ENCODE measurements around the gene LTF. TPM values are rescaled to one million over a fixed set of nuclear protein-coding genes. Genes with fewer than 3 reads are reported as not detected.

Gene LTF
- total RNA-seq, 1 donor from 2014 or later: not detected

- H3K4me1 Mint-ChIP-seq: no peaks in the 10 kb centered on the region
- H3K4me3 Mint-ChIP-seq: no peak overlapping the region
- DNase-seq (ENCODE audit: low read depth, low spot score): no peak
- TF ChIP-seq CTCF (conservative IDR thresholded peaks at IDR 0.05): no peak
- H3K27me3 Mint-ChIP-seq (ENCODE audit: low read depth): peaks cover 5% of the 10 kb centered on the region
- H3K9me3 Mint-ChIP-seq: peaks cover 2% of the 10 kb centered on the region
- no peak overlapping the region for H3K27ac Mint-ChIP-seq (ENCODE audit: unreplicated experiment)
- no peaks in the 10 kb centered on the region for H3K36me3 Mint-ChIP-seq (ENCODE audit: low read depth)
These were observed 1.6 kb upstream of the LTF start for GRCh38 chr3:46466273-46466672.

GRCh38 chr3:46465196-46465520 is 453 bp upstream of the LTF start:
- H3K27me3 Mint-ChIP-seq (ENCODE audit: low read depth): peaks cover 5% of the 10 kb centered on the region
- no peaks in the 10 kb centered on the region for H3K4me1 Mint-ChIP-seq
- no peak for TF ChIP-seq CTCF (conservative IDR thresholded peaks at IDR 0.05)
- H3K36me3 Mint-ChIP-seq (ENCODE audit: low read depth): no peaks in the 10 kb centered on the region
- DNase-seq (ENCODE audit: low read depth, low spot score): no peak
- H3K4me3 Mint-ChIP-seq: no peak overlapping the region
- H3K27ac Mint-ChIP-seq (ENCODE audit: unreplicated experiment): peak overlapping the region; percentile 35
- peaks cover 5% of the 10 kb centered on the region for H3K9me3 Mint-ChIP-seq

- H3K27ac Mint-ChIP-seq (ENCODE audit: unreplicated experiment): peak overlapping the region; percentile 62
- TF ChIP-seq CTCF (conservative IDR thresholded peaks at IDR 0.05): no peak
- H3K27me3 Mint-ChIP-seq (ENCODE audit: low read depth): peaks cover 5% of the 10 kb centered on the region
- peaks cover 5% of the 10 kb centered on the region for H3K9me3 Mint-ChIP-seq
- no peak overlapping the region for H3K4me3 Mint-ChIP-seq
- no peak for DNase-seq (ENCODE audit: low read depth, low spot score)
- H3K4me1 Mint-ChIP-seq: no peaks in the 10 kb centered on the region
- no peaks in the 10 kb centered on the region for H3K36me3 Mint-ChIP-seq (ENCODE audit: low read depth)
These were observed 850 bp downstream of the LTF start for GRCh38 chr3:46463868-46464241.

GRCh38 chr3:46463120-46463867 is 1.4 kb downstream of the LTF start:
- Mint-ChIP-seq H3K27me3 (ENCODE audit: low read depth) (peaks cover 5% of the 10 kb centered on the region), H3K4me1 (no peaks in the 10 kb centered on the region), H3K4me3 (no peak overlapping the region), H3K9me3 (peaks cover 5% of the 10 kb centered on the region), H3K27ac (ENCODE audit: unreplicated experiment) (peak overlapping the region; percentile 62), H3K36me3 (ENCODE audit: low read depth) (no peaks in the 10 kb centered on the region)
- no peak for TF ChIP-seq CTCF (conservative IDR thresholded peaks at IDR 0.05)
- no peak for DNase-seq (ENCODE audit: low read depth, low spot score)

GRCh38 chr3:46462511-46462910 is 2.2 kb downstream of the LTF start:
- peaks cover 5% of the 10 kb centered on the region for H3K27me3 Mint-ChIP-seq (ENCODE audit: low read depth)
- no peaks in the 10 kb centered on the region for H3K4me1 Mint-ChIP-seq
- H3K36me3 Mint-ChIP-seq (ENCODE audit: low read depth): no peaks in the 10 kb centered on the region
- no peak overlapping the region for H3K4me3 Mint-ChIP-seq
- no peak for TF ChIP-seq CTCF (conservative IDR thresholded peaks at IDR 0.05)
- H3K9me3 Mint-ChIP-seq: peaks cover 5% of the 10 kb centered on the region
- H3K27ac Mint-ChIP-seq (ENCODE audit: unreplicated experiment): no peak overlapping the region
- DNase-seq (ENCODE audit: low read depth, low spot score): no peak

Data from neural crest cell (in vitro differentiated cells).